Measurements from ENCODE around the gene IL2.

IL2 gene

DNA sequence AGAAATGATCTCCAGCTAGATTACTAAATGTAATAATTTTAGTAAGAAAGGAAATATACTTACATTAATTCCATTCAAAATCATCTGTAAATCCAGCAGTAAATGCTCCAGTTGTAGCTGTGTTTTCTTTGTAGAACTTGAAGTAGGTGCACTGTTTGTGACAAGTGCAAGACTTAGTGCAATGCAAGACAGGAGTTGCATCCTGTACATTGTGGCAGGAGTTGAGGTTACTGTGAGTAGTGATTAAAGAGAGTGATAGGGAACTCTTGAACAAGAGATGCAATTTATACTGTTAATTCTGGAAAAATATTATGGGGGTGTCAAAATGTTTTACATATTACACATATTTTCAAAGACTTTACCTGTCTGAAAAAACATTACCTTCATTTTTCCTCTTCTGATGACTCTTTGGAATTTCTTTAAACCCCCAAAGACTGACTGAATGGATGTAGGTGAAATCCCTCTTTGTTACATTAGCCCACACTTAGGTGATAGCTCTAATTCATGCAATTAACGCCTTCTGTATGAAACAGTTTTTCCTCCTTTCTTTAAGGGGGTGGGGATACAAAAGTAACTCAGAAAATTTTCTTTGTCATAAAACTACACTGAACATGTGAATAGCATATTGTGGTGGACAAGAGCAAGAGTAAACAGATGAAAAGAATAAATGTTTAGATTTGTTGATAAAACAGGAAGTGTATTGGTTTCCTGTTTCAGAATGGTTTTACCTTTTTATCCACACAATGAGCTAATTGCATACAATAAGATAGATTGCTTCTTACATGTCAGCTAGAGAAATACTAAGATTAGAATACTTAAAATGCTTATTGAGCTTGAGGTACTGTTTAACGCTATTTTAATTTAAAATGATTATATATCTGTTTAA is at the start of gene IL2:
IL2 (minus strand) TSS at position 495 of the 886 bp plus-strand sequence; CDS start at position 210, 285 bp downstream.
- peak in 1 of 3 donors; percentile 5 for DNase-seq (ENCODE audit: low read depth in 2 of 3, low spot score in 1 of 3)

DNA sequence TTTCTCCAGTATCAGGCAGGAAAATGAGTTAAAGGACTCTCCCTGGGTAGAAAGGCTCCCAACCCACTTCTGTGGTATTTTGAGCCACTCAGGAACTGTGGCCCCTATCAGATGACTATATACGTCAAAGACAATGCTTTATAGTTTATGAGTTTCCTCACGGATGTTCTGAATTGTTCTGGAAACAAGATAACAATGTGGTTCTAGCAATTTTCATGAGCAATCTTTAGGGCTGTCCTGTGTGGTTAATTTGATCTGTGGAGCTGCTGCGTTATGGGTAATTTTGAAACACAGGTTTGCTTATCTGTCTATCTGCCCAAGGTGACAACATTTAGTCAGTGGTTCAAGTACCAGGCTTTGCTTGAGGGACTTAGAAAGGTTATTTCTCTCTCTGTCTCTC is 46.7 kb upstream of the IL2 start:
- DNase-seq (ENCODE audit: low read depth in 2 of 3, low spot score in 1 of 3), result peak in 1 of 3 donors; percentile 22

DNA sequence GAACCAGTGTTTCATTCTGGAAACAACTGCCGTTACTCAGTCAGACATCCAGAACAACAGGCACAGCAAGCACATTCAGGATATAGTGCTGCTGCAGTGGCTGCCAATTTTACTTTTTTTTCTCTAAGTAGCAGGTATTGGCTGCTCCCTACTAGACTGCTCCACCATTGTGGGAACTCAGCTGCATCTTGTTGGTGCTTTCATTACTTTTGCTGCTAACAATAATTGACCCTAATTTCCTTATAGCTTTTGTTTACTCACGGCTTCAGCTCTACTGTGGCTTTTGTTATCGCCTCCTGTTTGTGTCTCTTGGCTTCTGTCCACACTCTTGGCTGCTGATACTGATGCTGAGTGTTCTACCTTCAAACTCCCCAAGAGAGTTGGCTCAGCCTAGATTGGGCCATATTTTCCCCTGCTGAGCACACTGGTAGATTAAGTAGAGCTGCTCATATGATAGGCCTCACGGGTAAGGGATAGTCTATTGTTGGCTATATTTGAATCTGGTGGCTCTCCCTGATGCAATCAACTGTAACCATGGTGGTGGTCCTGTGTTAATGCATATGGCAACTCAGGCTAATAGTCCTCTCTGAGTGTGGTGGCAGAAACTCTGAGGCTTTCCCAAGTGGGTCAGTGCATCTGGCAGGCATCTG is 44.5 kb upstream of the IL2 start:
- DNase-seq (ENCODE audit: low read depth in 2 of 3, low spot score in 1 of 3), result no peak

DNA sequence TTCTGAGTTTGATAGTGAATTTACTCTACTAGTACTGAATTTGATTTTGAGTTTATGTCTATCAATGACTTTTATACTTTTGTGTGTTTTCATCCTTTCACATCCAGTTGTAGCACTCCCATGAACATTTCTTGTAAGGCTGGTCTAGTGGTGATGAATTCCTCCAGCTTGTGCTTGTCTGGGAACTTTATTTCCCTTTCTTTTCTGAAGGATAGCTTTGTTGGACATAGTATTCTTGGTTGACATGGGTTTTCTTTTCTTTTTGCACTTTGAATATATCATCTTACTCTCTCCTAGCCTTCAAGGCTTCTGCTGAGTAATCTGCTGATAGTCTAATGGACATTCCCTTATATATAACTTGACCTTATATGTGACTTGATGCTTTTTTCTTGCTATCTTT is 32.5 kb upstream of the IL2 start:
- DNase-seq (ENCODE audit: low read depth in 2 of 3, low spot score in 1 of 3), result no peak

DNA sequence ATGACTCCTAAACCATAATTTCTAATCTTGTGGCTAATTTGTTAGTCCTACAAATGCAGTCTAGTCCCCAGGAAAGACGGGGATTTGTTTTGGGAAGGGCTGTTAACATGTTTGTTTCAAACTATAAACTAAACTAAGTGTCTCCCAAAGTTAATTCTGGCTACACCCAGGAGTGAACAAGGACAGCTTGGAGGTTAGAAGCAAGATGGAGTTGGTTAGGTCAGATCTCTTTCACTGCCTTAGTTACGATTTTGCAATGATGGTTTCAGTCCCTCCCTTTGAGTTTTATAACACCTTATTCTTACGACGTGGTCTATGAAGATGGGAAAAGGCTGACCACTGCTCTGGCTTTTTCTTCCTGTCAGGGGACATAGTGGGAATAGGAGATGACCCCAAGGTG is 27.0 kb upstream of the IL2 start:
- no peak for DNase-seq (ENCODE audit: low read depth in 2 of 3, low spot score in 1 of 3)

DNA sequence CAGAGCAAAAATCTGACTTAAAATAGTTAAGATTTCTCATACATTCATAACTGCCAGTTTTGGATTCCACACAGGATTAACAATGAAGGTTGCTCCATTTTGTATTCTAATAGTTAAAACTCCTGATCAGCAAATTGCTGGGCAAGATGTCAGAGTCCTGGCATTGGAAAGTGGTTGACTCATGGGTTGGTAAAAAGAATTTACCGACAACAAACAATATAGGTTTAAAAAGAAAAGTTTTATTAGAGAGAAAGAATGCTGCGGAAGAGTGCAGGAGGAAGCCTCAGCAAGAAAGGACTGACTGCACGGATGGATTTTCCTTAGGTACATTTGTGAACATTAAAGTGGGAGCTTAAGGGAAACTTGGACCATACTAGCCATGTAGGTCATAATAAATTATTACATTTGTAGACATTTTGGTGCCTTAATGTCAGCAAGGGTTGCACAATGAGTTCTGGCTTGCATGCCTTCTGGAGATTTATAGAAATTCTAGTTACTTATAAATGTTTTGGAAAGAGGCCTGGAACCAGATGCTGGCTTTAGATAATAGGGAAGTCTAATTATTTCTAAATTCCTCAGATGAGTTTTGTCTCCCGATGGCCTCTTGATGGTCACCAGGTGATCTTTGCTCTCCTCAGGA is 25.4 kb upstream of the IL2 start:
- DNase-seq (ENCODE audit: low read depth in 2 of 3, low spot score in 1 of 3), result no peak

DNA sequence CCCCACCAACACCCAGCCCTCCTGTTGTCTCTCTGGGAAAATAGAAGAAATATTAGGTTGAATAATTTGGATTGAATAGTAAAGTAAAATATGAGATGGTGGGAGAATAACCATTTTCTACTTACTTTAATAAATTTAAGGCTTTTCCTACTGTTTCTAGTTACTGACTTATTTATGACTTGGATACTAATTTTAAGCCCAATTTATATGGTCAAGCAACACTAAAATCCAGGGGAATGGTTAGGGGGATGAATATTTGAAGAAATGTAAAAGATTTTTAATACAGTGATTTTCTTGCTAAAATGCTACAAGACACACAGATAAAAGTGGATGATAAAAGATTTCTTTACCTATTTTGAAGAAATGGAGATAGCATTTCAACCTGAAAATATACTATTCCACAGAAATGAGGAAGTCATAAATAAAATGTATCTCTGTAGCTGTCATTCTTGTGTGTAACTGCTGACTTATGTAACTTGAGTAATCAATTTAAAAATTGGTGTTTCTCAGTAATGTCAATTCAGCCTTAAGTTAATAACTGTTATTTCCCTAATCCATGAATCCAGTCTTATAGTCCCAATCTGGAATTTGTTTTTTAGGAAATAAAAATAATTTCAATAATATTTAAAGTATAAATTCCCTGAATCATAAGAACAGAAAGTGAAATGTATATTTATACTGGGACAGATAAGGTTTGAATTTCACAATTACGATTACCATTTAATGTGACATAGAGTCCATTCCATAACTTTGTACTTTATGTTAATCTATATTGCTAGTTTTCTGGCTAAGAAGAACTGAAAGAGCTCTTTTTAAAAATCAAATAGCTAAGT is 24.3 kb upstream of the IL2 start:
- DNase-seq (ENCODE audit: low read depth in 2 of 3, low spot score in 1 of 3), result no peak

DNA sequence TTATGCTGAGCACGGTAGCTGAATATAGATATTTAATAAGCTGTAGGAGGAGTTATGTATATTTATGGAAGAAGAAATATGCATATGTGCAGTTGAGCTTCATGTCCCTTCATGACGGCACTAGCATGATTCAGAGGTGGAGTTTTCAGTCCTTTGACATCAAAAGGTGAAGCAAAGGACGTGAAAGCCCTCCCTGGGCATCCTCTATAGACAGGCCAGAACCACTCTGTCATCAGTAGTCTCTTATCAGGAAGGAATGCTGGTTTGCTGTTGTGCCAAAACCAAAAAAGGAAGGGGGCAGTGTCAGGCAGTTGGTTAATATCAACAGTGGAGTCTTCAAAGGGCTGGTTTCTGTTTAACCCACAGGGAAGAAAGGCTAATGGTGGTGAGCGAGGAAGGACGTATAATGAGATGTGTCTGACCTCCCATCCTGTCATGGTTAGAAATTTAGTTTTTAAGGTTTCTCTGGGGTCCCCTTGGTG is 23.5 kb upstream of the IL2 start:
- DNase-seq (ENCODE audit: low read depth in 2 of 3, low spot score in 1 of 3), result no peak

DNA sequence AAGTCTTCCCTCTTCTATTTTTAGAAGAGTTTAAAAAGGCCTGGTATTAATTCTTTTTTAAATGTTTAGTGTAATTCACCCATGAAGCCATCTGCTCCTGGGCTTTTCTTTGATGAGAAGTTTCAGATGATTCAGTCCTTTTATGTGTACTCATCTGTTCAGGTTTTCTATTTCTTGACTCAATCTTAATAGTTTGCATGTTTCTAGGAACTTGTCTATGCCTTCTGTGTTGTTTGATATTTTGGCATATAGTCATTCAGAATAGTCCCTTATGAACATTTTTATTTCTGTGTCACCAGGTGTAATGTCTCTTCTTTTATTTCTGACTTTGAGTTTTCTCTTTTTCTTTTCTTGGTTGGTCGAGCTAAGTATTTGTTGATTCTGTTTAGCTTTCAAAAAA is 20.2 kb upstream of the IL2 start:
- DNase-seq (ENCODE audit: low read depth in 2 of 3, low spot score in 1 of 3), result no peak

DNA sequence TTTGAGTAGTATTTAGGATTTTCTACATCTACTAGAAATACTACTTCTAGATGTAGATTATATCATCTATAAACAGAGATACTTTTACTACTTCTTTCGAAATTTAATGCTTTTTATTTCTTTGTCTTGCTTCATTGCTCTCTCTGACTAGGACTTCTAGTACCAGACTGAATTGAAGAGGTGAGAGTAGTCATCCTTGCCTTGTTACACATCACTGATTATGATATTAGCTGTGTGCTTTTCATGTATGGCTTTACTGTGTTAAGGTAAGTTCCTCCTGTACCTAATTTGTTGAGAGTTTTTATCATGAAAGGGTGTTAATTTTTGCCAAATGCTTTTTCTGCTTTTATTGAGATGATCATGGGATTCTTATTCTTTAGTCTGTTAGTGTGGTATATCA is 19.6 kb upstream of the IL2 start:
- DNase-seq (ENCODE audit: low read depth in 2 of 3, low spot score in 1 of 3), result no peak

DNA sequence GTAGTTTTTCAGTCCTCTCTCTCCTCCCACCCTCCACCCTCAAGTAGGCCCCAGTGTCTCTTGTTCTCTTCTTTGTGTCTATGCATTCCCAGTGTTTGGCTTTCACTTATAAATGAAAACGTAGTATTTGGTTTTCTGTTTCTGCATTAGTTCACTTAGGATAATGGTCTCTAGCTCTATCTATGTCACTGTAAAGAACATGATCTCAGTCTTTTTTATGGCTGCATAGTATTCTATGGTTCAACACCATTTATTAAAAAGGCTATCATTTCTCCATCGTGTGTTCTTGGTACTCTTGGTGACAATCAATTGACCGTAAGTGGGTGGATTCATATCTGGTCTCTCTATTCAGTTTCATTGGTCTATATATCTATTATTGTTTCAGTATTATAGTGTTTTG is 18.7 kb upstream of the IL2 start:
- DNase-seq (ENCODE audit: low read depth in 2 of 3, low spot score in 1 of 3), result no peak

DNA sequence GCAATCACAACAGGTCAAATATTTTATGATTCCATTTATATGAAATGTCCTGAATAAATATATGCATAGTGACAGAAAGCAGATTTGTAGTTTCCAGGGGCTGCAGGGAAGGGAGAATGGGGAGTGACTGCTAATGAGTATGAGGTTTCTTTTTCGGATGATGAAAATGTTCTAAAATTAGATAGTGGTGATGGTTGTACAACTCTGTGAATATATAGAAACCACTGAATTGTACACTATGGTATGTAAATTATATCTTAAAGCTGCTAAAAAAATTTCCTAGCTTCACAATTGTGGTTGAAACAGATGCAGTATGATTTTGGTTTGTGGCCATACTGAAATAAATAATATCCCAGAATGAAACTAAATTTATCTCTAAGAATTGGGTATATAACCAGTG is 12.9 kb upstream of the IL2 start:
- DNase-seq (ENCODE audit: low read depth in 2 of 3, low spot score in 1 of 3), result no peak

DNA sequence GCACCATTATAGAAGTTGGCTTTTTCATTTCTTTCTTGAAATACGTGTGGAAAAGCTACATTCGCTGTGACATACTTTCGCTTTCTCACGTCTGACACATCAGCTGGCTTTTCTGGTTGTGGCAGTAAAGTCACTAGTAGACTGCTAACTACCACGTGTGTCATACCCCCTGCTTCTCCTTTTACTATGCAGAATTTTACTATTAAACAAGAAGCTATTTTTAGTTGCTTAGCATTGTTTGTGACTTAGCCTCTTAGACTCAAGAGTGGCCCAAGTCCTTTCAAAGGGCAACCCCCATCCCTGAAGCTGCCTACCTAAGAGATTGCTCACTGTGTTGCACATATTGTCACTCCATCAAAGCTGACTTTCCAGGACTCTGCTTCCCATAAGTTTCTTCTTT is 2.1 kb upstream of the IL2 start:
- peak; percentile 32 to 48 (median 36) for DNase-seq (ENCODE audit: low read depth in 2 of 3, low spot score in 1 of 3)

DNA sequence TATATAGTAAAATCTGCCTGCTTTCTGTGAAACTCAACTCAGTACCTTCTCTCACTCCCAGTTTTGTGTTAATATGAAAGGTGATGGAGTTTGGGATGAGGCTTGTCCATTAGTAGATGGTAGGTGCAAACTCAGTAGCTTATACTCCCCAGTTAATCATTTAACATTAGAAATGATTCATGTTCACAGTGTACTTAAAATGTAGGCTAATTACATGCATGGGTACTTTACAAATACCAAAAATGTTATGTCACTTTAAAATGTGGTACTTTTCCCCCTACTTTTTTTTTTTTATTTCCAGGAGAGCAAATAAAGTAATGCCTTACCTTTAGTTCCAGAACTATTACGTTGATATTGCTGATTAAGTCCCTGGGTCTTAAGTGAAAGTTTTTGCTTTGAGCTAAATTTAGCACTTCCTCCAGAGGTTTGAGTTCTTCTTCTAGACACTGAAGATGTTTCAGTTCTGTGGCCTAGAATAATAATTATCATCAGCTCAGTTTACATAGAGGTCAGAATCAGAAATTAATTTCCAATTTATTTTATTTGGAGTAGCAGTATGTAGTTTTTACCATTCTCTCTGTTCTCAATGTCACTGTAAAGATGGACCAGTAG is 3.0 kb downstream of the IL2 start:
- DNase-seq (ENCODE audit: low read depth in 2 of 3, low spot score in 1 of 3), result no peak

DNA sequence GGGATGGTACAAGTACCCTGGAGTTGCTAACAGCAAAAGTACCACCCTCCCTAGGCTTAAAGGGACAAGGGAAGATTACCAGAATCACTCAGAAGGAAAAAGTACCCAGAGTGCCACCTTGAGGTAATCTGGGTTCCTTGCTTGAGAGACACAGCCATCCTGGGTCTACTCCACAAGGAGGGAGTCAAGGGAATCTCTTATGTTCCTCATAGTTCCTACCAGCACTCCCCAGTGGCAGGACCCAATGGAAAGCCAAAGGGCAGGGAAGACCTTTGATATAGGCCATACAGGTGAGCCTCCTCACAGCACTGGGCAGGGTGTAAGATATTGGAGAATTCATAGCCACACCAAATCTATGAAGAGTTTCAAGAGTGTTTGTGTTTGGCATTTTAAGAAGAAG is 5.7 kb downstream of the IL2 start:
- peak; percentile 25 to 33 (median 33) for DNase-seq (ENCODE audit: low read depth in 2 of 3, low spot score in 1 of 3)

DNA sequence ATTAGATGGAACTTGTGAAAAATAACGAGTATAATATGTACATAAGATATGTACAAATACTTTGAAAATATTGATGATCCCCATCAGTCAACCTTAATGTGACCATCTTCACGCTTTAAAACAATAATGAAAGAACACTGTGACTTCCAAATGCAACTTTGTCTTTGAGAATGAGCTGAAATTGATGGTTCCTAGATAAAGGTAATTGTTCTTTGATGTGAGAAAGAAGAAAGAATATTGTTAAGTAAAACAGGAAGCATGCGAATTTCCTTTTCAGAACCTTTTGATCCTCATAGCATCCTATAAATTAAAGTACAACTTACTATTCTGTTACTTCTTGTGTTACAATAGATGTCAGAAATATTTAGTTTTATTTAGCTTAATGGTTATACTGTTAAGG is 22.2 kb downstream of the IL2 start:
- DNase-seq (ENCODE audit: low read depth in 2 of 3, low spot score in 1 of 3), result no peak

DNA sequence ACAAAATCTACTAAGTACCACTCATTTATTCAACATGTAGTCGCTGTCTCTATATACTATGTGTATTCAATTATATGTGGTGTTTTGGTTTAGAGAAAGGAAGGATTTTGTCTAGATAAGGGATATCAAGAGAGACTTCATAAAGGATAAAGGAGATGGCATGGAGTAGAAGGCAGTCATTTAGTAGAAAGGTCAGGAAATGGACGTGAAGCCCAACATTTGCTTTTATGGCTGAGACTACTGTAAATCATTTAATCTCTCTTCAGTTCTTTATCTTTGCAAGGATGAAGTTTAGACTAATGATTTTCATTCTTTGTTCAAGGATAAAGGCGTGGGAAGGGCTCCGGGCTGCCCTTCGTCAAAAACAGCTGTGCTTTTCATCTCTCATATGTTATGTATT is 25.2 kb downstream of the IL2 start:
- no peak for DNase-seq (ENCODE audit: low read depth in 2 of 3, low spot score in 1 of 3)

DNA sequence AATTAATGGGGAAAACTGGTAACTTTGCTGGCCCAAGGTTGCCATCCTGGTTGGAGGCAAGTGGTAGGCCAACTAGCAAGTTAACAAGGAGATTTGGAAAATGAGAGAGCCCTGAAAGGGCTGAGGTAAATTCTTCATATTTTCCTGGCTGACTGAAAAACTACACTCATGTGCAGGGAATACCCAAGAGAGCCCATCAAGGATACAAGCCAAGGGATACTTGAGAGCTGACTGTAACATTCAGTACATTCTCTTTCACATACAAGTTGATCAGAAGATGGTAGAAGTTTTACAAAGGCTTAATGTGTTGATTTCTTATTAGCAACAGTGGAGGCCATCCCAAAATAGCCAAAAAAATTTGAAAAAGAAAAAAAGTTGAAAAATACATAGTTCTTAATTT is 33.3 kb downstream of the IL2 start:
- DNase-seq (ENCODE audit: low read depth in 2 of 3, low spot score in 1 of 3), result no peak

DNA sequence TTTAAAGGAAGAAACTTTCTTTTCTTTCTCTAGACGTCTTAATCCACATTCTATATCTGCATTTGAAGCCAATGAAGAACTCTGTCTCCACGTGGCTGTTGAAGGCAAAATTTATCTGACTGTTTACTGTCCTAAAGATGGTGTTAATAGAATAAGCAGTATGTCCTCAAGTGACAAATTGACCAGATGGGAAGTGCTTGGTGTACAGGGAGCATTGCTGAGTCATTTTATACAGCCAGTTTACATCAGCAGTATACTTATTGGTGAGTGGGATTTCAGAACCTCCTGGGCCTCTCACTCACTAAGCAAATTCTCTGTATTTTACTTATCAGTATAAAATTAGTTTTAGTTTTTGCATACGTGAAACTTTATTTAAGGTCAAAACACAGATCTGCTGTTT is 44.0 kb downstream of the IL2 start:
- DNase-seq (ENCODE audit: low read depth in 2 of 3, low spot score in 1 of 3), result no peak

DNA sequence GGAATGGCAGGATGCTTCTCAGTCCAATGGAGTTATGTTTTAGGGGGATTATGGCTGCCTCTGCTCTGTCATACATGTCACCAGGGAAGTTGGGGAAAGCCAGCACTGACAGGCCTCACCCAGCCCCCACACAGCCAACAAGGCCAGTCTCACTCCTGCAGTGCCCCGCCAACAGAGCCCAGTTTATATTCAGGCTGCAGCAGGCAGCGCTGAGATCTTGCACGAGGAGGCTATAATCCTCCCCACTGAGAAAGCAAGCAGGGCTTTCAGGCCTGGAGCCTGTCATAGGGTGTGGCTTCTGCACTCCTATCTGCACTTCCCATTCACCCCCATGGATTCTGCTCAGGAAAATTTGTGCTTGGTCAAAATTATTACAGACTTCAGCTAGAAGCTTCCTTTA is 52.7 kb downstream of the IL2 start:
- no peak for DNase-seq (ENCODE audit: low read depth in 2 of 3, low spot score in 1 of 3)
